Measurements from ENCODE around the gene SPRYD3. TPM values are rescaled to one million over a fixed set of nuclear protein-coding genes. Genes with fewer than 3 reads are reported as not detected.
A peak's percentile ranks its signal among the peaks of the same experiment; 100 is the strongest.

The SPRYD3 gene
- total and polyA plus RNA-seq, 9 donors, result 15.2 to 23.6 (median 20.1) TPM

DNA sequence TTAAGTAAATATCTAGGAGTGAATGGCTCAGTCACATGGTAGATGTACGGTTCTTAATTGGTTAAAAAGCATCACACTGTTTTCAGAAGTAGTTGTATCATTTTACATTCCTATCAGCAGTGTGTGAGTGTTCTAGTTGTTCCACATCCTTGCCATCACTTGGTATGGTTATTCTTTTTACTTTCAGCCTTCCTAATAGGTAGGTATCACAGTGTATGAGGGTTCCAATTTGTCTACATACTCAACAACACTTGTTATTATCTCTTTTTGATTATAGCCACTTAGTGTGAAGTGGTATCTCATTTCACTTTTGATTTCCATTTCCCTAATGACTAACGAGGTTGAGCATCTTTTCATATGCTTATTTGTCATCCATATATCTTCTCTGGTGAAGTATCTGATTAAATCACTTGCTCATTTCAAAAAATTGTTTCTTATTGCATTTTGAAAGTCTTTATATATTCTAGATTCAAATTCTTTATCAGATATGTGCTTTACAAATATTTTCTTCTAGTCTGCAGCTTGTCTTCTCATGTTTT, 3.5 kb upstream of the SPRYD3 start:
- Histone ChIP-seq H3K4me3 (ENCODE audit: low read length) (no peak overlapping the region), H3K27me3 (ENCODE audit: control insufficient read depth, insufficient read depth, low read length) (no peaks in the 10 kb centered on the region), H3K9me3 (replicated peaks; ENCODE audit: control insufficient read depth, low read depth, low read length) (peaks cover 2% of the 10 kb centered on the region), H3K4me1 (ENCODE audit: control insufficient read depth, insufficient read depth, low read length) (peaks cover 21% of the 10 kb centered on the region), H3K27ac (ENCODE audit: low read length) (no peak overlapping the region), H3K36me3 (ENCODE audit: control insufficient read depth, insufficient read depth, low read length) (no peaks in the 10 kb centered on the region)
- DNase-seq, result no peak
- no CpG with 5 or more reads among the region's 2 CpGs for WGBS (ENCODE audit: insufficient coverage)

- 2% methylated on average over 13 of the region's 25 CpGs for WGBS (ENCODE audit: insufficient coverage)
- Histone ChIP-seq H3K9me3 (replicated peaks; ENCODE audit: control insufficient read depth, low read depth, low read length) (no peaks in the 10 kb centered on the region), H3K4me1 (ENCODE audit: control insufficient read depth, insufficient read depth, low read length) (peaks cover 35% of the 10 kb centered on the region), H3K27me3 (ENCODE audit: control insufficient read depth, insufficient read depth, low read length) (no peaks in the 10 kb centered on the region), H3K36me3 (ENCODE audit: control insufficient read depth, insufficient read depth, low read length) (peaks cover 37% of the 10 kb centered on the region), H3K4me3 (ENCODE audit: low read length) (peak overlapping the region; percentile 67), H3K27ac (ENCODE audit: low read length) (peak overlapping the region; percentile 83)
- DNase-seq, result no peak
Measured at GRCh38 chr12:53078425-53079225, 565 bp downstream of the SPRYD3 start.

DNA sequence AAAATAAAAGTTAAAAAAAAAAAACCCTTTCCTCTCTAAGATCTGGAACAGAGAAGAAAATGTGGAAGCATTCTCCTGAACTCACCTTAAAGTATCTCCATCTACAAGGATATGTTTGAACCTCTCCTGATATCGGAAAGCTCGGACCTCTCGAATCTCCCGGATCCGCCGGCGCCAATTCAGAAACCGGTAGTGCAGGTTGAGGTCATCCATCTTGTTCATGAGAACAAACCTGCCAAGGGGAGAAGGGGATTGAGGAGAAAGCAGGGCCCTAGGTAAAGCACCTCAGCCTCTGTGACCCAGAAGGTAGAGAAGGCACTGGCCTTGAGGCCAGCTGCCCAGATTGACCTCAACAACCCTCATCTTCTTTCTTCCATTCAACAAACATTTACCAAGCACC, 2.2 kb downstream of the SPRYD3 start:
- WGBS (ENCODE audit: insufficient coverage), result 93% methylated on average over 5 of the region's 8 CpGs
- Histone ChIP-seq H3K27ac (ENCODE audit: low read length) (no peak overlapping the region), H3K9me3 (replicated peaks; ENCODE audit: control insufficient read depth, low read depth, low read length) (no peaks in the 10 kb centered on the region), H3K4me3 (ENCODE audit: low read length) (no peak overlapping the region), H3K27me3 (ENCODE audit: control insufficient read depth, insufficient read depth, low read length) (no peaks in the 10 kb centered on the region), H3K4me1 (ENCODE audit: control insufficient read depth, insufficient read depth, low read length) (peaks cover 48% of the 10 kb centered on the region), H3K36me3 (ENCODE audit: control insufficient read depth, insufficient read depth, low read length) (peaks cover 47% of the 10 kb centered on the region)
- DNase-seq, result no peak

- H3K4me1 ChIP-seq (ENCODE audit: control insufficient read depth, insufficient read depth, low read length), result peaks cover 54% of the 10 kb centered on the region
- 100% methylated on average over 1 of the region's 3 CpGs for WGBS (ENCODE audit: insufficient coverage)
Measured at GRCh38 chr12:53076461-53076860, 2.7 kb downstream of the SPRYD3 start.

DNA sequence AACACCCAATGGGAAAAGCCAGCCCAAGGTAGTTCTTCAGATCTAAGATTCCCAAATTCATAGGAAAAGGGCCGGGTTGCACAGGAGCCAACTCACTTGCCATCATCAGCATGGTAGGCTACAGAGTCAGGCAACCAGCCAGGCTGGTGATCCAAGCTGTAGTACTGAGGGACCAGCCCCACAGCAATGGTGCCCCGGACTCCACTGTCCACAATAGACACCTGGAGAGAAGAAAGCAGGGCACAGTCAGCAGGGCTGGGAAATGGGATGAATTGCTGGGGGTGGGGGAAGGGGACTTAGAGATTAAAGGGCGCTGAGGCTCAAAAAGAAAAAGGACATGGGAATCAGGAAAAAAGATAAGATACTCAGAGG, 4.2 kb downstream of the SPRYD3 start:
- no peak for DNase-seq
- WGBS (ENCODE audit: insufficient coverage), result 94% methylated on average over 2 of the region's 3 CpGs
- Histone ChIP-seq H3K9me3 (replicated peaks; ENCODE audit: control insufficient read depth, low read depth, low read length) (no peaks in the 10 kb centered on the region), H3K4me1 (ENCODE audit: control insufficient read depth, insufficient read depth, low read length) (peaks cover 64% of the 10 kb centered on the region), H3K4me3 (ENCODE audit: low read length) (no peak overlapping the region), H3K27ac (ENCODE audit: low read length) (peak overlapping the region; percentile 39), H3K27me3 (ENCODE audit: control insufficient read depth, insufficient read depth, low read length) (no peaks in the 10 kb centered on the region), H3K36me3 (ENCODE audit: control insufficient read depth, insufficient read depth, low read length) (peaks cover 61% of the 10 kb centered on the region)

More at GRCh38 chr12:53076461-53076860, 2.7 kb downstream of the SPRYD3 start:
- Histone ChIP-seq H3K27ac (ENCODE audit: low read length) (no peak overlapping the region), H3K36me3 (ENCODE audit: control insufficient read depth, insufficient read depth, low read length) (peaks cover 48% of the 10 kb centered on the region), H3K9me3 (replicated peaks; ENCODE audit: control insufficient read depth, low read depth, low read length) (no peaks in the 10 kb centered on the region), H3K27me3 (ENCODE audit: control insufficient read depth, insufficient read depth, low read length) (no peaks in the 10 kb centered on the region), H3K4me3 (ENCODE audit: low read length) (no peak overlapping the region)
- no peak for DNase-seq

- H3K4me3 ChIP-seq (ENCODE audit: low read length), result no peak overlapping the region
- peak overlapping the region; percentile 39 for H3K27ac ChIP-seq (ENCODE audit: low read length)
- H3K36me3 ChIP-seq (ENCODE audit: control insufficient read depth, insufficient read depth, low read length), result peaks cover 61% of the 10 kb centered on the region
- 74% methylated on average over 10 of the region's 11 CpGs for WGBS (ENCODE audit: insufficient coverage)
- no peaks in the 10 kb centered on the region for H3K9me3 ChIP-seq (replicated peaks; ENCODE audit: control insufficient read depth, low read depth, low read length)
- H3K27me3 ChIP-seq (ENCODE audit: control insufficient read depth, insufficient read depth, low read length), result no peaks in the 10 kb centered on the region
- DNase-seq, result peak; percentile 76
- peaks cover 65% of the 10 kb centered on the region for H3K4me1 ChIP-seq (ENCODE audit: control insufficient read depth, insufficient read depth, low read length)
Measured at GRCh38 chr12:53074283-53074998, 4.7 kb downstream of the SPRYD3 start.

- Histone ChIP-seq H3K4me1 (ENCODE audit: control insufficient read depth, insufficient read depth, low read length) (peaks cover 70% of the 10 kb centered on the region), H3K4me3 (ENCODE audit: low read length) (no peak overlapping the region), H3K27ac (ENCODE audit: low read length) (peak overlapping the region; percentile 39), H3K36me3 (ENCODE audit: control insufficient read depth, insufficient read depth, low read length) (peaks cover 61% of the 10 kb centered on the region), H3K9me3 (replicated peaks; ENCODE audit: control insufficient read depth, low read depth, low read length) (no peaks in the 10 kb centered on the region), H3K27me3 (ENCODE audit: control insufficient read depth, insufficient read depth, low read length) (no peaks in the 10 kb centered on the region)
- WGBS (ENCODE audit: insufficient coverage), result 20% methylated on average over 1 of the region's 6 CpGs
- DNase-seq, result peak; percentile 92
Measured at GRCh38 chr12:53073881-53074280, 5.3 kb downstream of the SPRYD3 start.

DNA sequence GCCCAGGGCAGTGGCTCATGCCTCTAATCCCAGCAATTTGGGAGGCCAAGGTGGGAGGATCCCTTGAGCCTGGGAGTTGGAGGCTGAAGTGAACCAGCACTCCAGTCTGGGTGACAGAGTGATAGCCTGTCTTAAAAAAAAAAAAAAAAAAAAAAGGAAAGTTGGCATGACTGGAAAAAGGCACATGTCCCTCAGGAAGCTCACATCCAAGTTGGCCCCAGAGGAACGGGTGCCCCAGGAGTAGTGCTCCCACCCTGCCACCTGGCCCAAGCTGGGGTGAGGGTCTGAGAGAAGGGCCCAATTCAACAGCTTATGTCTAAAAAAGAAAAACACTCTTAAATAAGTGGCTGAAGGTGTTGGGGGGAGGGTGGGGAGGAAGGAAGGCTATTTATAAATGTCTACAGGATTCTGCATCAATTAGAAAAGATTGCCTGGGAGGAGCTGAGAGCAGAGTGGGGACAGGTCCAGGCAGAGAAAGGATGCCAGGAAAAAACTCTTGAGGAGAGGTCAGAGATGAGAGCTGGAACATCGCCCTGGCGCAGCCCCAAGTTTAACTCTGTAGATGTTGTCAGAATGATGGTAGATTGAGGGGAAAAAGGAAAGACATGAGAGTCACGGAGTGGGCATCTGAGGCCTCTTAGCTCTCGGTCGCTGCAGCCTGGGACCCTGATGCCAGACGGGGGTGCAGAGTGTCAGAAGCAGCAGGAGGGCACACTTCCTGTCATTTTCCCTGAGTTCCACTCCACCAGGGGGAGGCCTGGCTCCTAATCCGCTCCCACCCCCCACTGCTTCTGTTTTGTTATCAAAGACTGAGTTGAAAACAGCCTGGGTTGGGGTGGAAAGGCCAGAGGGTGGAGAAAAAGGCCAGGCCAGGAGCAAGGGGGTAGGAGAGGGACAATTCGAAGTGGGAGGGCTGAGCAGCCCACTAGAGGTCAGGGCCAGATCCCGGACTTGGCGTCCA, 7.3 kb downstream of the SPRYD3 start:
- WGBS (ENCODE audit: insufficient coverage), result 23% methylated on average over 5 of the region's 11 CpGs
- peak; percentile 98 for DNase-seq
- Histone ChIP-seq H3K27me3 (ENCODE audit: control insufficient read depth, insufficient read depth, low read length) (no peaks in the 10 kb centered on the region), H3K9me3 (replicated peaks; ENCODE audit: control insufficient read depth, low read depth, low read length) (no peaks in the 10 kb centered on the region), H3K4me3 (ENCODE audit: low read length) (no peak overlapping the region), H3K36me3 (ENCODE audit: control insufficient read depth, insufficient read depth, low read length) (peaks cover 69% of the 10 kb centered on the region), H3K27ac (ENCODE audit: low read length) (peak overlapping the region; percentile 93), H3K4me1 (ENCODE audit: control insufficient read depth, insufficient read depth, low read length) (peaks cover 78% of the 10 kb centered on the region)

GRCh38 chr12:53070877-53071492, 8.2 kb downstream of the SPRYD3 start:
- 73% methylated on average over 4 of the region's 7 CpGs for WGBS (ENCODE audit: insufficient coverage)
- Histone ChIP-seq H3K4me1 (ENCODE audit: control insufficient read depth, insufficient read depth, low read length) (peaks cover 86% of the 10 kb centered on the region), H3K27me3 (ENCODE audit: control insufficient read depth, insufficient read depth, low read length) (no peaks in the 10 kb centered on the region), H3K36me3 (ENCODE audit: control insufficient read depth, insufficient read depth, low read length) (peaks cover 69% of the 10 kb centered on the region), H3K4me3 (ENCODE audit: low read length) (no peak overlapping the region), H3K9me3 (replicated peaks; ENCODE audit: control insufficient read depth, low read depth, low read length) (no peaks in the 10 kb centered on the region), H3K27ac (ENCODE audit: low read length) (peak overlapping the region; percentile 93)
- peak; percentile 31 for DNase-seq

Measured in muscle of leg (tissue), 11 donors.